CD4-positive, alpha-beta T cell treated with Interleukin-15 for 4 hours (primary cell): Measurements from ENCODE around the gene SPOCK2.
"Not testable (repeated sequence)": the region's sequence is repeated elsewhere in the genome, so short reads cannot be mapped to it uniquely, and the experiment has no call there.

ENCODE experiments used
- DNase-seq: peaks from one replicate; pipeline ENCODE4 v3.0.0-alpha.2; 2020; ENCODE audit warnings: low spot score

SPOCK2 gene

GRCh38 chr10:72108004-72108370, 19.6 kb upstream of the SPOCK2 start:
- DNase-seq = not testable (repeated sequence)

- peak; percentile 48 for DNase-seq
These were observed 19.1 kb upstream of the SPOCK2 start for GRCh38 chr10:72107325-72108003.

- no peak for DNase-seq
These were observed 18.5 kb upstream of the SPOCK2 start for GRCh38 chr10:72106896-72107295.

- no peak for DNase-seq
These were observed 18.0 kb upstream of the SPOCK2 start for GRCh38 chr10:72106154-72106849.

- DNase-seq = no peak
These were observed 17.4 kb upstream of the SPOCK2 start for GRCh38 chr10:72105710-72106109.

GRCh38 chr10:72105098-72105475, 16.7 kb upstream of the SPOCK2 start:
- DNase-seq = no peak

GRCh38 chr10:72104472-72105097, 16.2 kb upstream of the SPOCK2 start:
- no peak for DNase-seq

- no peak for DNase-seq
These were observed 11.2 kb upstream of the SPOCK2 start for GRCh38 chr10:72099600-72099921.

- DNase-seq = no peak
These were observed 10.7 kb upstream of the SPOCK2 start for GRCh38 chr10:72098836-72099599.

GRCh38 chr10:72098301-72098835, 10.0 kb upstream of the SPOCK2 start:
- no peak for DNase-seq

- no peak for DNase-seq
These were observed 9.3 kb upstream of the SPOCK2 start for GRCh38 chr10:72097448-72098300.

GRCh38 chr10:72096115-72097000, 8.0 kb upstream of the SPOCK2 start:
- DNase-seq = no peak

- DNase-seq = no peak
These were observed 6.8 kb upstream of the SPOCK2 start for GRCh38 chr10:72095195-72095594.

- DNase-seq = no peak
These were observed 6.2 kb upstream of the SPOCK2 start for GRCh38 chr10:72094574-72094973.

- no peak for DNase-seq
These were observed 5.1 kb upstream of the SPOCK2 start for GRCh38 chr10:72093450-72093849.

GRCh38 chr10:72092987-72093386, 4.6 kb upstream of the SPOCK2 start:
- no peak for DNase-seq

- no peak for DNase-seq
These were observed 4.0 kb upstream of the SPOCK2 start for GRCh38 chr10:72092171-72092924.

GRCh38 chr10:72090326-72090725, 2.0 kb upstream of the SPOCK2 start:
- DNase-seq = no peak

- DNase-seq = peak; percentile 36
These were observed 1.3 kb upstream of the SPOCK2 start for GRCh38 chr10:72089618-72090017.
